22Rv1 (cell line): ENCODE measurements around the gene CSF2RB.

ENCODE experiments used
- H3K27ac ChIP-seq: fragments of 450-650 bp; 2 replicates; pipeline ENCODE4 v1.5.1; 2017
- ZFX ChIP-seq: fragments of 450-650 bp; IDR thresholded peaks from 2 replicates; pipeline ENCODE4 v1.6.1; 2017; ENCODE audit warnings: antibody characterized with exemption, borderline replicate concordance
- TF ChIP-seq, protein P1 (sequence below): fragments of 450-650 bp; IDR thresholded peaks from 2 replicates; pipeline ENCODE4 v1.5.1; 2017; ENCODE audit warnings: mild to moderate bottlenecking

The CSF2RB gene

DNA sequence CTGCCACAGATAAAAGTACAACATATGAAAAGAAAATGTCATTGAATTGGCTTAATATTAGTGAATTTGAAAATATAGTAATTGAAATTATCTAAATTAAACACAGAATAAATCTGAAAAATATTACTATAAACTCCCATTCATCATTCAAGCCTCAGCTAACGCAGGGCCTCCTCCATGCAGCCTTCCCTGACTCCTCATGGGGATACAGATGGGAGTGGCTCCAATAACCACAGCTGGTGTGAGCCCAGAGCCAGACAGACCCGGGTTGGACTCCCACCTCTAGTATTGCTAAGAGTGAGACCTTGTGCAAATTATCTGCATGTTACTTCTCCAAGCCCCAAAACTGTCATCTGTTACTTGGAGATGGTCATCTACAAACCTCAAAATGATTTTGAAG lies 44.9 kb downstream of the CSF2RB start:
- TF ChIP-seq ZFX = no peak
- TF ChIP-seq, protein P1, sequence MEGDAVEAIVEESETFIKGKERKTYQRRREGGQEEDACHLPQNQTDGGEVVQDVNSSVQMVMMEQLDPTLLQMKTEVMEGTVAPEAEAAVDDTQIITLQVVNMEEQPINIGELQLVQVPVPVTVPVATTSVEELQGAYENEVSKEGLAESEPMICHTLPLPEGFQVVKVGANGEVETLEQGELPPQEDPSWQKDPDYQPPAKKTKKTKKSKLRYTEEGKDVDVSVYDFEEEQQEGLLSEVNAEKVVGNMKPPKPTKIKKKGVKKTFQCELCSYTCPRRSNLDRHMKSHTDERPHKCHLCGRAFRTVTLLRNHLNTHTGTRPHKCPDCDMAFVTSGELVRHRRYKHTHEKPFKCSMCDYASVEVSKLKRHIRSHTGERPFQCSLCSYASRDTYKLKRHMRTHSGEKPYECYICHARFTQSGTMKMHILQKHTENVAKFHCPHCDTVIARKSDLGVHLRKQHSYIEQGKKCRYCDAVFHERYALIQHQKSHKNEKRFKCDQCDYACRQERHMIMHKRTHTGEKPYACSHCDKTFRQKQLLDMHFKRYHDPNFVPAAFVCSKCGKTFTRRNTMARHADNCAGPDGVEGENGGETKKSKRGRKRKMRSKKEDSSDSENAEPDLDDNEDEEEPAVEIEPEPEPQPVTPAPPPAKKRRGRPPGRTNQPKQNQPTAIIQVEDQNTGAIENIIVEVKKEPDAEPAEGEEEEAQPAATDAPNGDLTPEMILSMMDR = no peak
- no peak overlapping the region for H3K27ac ChIP-seq

DNA sequence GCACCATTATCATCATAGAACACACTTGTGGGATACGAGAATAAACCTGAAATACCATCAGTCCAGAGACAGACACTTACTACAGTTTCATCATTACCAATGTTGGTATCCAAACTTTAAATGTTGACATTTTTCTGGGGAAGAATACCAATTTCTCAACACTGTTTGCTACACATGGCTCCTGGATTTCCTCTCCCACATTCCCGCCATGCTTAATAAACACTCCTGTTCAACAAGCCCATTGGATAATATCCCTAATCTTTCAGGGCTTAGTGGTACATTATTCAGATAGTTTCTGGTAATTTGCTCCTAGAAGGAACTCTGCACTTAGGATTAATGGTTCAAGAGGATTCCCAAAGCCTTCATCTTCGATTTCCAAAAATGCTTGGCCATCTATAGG lies 48.2 kb downstream of the CSF2RB start:
- TF ChIP-seq, protein P1 = no peak
- no peak for TF ChIP-seq ZFX
- no peak overlapping the region for H3K27ac ChIP-seq

DNA sequence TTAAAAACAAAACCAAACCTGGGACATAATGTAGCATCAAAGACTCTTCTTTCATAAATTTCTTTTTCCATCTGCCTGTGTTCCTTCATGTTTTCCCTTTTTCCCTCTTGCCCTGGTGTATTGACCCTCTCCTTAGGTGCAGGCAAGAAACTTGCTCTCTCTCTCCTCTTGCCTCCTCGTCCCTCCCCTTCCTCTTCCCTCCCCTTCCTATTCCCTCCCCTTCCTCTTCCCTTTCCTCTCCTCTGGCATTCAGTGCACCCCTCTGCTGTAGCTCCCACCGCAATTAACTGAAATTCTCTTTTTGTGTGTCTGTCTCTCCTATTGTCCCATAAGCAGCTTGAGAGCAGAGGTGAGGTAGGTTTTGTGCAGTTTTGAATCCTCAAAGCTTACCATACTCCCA lies 49.9 kb downstream of the CSF2RB start:
- no peak overlapping the region for H3K27ac ChIP-seq
- no peak for TF ChIP-seq ZFX
- TF ChIP-seq, protein P1 = no peak

DNA sequence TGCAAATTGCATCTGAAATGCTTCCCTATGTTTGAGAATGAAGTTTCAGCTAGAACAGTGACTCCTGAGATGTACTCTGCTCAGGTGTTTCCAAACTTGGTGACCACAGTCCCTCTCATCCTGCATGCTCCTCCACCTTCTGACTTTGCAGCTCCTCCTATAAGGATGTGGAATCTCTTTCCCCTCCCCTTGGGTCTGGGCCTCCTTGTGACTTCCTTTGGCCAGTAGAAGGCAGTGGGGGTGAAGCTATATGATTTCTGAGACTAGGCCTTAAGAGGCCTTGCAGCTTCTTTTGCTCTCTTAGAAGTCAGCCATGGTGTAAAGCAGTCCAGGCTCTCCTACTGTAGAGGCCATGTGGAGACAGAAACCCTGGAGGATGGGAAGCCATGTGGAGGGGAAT lies 50.7 kb downstream of the CSF2RB start:
- no peak for TF ChIP-seq ZFX
- TF ChIP-seq, protein P1 = no peak
- no peak overlapping the region for H3K27ac ChIP-seq

DNA sequence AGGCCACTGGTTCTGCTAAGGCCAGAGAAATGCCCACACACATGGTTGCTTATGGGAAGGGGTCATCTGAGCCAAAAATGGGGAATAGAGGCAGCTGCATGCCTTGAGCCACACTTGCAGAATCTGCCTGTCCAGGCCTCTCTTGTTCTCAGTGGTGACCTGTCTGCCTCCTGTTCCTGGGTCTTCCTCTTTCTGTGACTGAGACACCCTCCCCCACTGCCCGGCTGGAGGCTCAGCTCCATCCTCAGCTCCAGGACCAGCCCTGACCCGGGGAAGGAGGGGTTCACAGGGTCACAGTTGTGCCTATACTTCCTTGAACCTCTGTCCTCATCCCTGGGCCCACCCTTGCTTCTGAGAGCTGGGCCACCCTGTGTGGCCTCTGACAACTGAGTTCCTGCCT lies 52.3 kb downstream of the CSF2RB start:
- H3K27ac ChIP-seq = no peak overlapping the region
- TF ChIP-seq ZFX = no peak
- TF ChIP-seq, protein P1 = no peak

DNA sequence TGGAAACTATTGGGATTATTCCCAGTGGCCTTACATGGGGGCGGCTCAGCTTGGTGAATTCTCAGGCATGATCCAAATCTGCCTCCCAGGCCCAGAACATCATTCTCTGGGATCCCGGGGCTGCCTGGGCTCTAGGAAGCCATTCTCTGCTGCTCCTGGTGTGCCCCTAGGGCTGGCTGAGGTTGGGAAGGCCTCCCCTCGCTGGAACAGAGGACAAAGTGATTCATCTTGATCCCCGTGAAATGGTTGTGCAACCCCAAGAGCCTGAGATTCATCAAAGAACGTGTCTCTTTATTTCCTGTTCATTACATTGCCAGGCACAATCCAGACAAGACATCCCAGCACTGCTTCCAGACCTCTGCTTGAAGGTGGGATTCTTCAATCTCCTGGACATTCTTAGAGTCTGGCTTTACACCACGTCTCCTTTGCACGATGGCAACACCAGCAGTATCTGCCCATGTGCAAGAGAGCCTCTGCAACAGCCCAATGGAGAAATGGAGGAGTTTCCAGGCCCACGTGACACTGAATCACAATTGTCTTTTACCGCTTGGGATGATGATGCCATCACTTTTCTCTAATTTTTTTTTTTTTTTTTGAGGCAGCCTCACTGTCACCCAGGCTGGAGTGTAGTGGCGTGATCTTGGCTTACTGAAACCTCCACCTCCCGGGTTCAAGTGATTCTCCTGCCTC lies 53.6 kb downstream of the CSF2RB start:
- H3K27ac ChIP-seq = no peak overlapping the region
- no peak for TF ChIP-seq ZFX
- TF ChIP-seq, protein P1 = no peak

DNA sequence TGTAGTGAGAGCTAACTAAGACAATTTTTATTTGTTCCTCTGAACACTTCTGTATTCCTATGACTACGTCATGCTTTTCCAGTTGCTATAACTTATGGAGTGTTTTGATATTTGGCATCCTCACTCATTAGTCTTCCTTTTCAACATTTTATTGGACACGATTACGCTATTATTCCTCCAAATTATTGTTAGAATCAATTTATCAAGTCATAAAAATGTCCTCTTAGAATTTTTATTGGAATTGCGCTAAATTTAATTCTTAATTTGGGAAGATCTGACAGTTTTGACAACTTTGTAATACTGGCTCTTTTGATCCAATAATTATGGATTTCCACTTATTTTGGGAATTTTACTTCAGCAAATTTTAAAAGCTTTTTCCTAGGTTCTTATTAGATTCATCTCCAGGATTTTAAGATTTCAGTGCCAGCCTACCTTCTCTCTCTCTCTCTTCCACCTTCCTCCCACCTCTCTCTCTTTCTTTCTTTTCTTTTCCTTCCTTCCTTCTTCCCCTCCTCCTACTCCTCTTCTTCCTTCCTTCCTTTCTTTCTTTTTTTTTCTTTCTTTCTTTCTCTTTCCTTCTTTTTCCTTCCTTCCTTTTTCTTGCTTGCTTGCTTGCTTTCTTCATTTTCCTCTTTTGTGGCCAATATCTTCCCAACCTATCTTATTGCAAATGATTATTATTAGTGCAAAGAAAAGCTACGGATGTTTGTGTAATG lies 55.0 kb downstream of the CSF2RB start:
- no peak for TF ChIP-seq ZFX
- TF ChIP-seq, protein P1 = no peak

More for the DNA sequence above, 55.0 kb downstream of the CSF2RB start:
- H3K27ac ChIP-seq = no peak overlapping the region
